Heart left ventricle (tissue), 16 donors: Measurements from ENCODE around the gene DR1. TPM values are rescaled to one million over a fixed set of nuclear protein-coding genes. Genes with fewer than 3 reads are reported as not detected.

ENCODE experiments used
- ATAC-seq, 4 donors: fragments of 200-7000 bp; cut with Tn5 transposase; one replicate each; pipeline ENCODE4 v1.9.1; 2020 to 2022; ENCODE audit warnings: moderate library complexity in 4 of 4, mild to moderate bottlenecking in 3 of 4, moderate number of reproducible peaks in 1 of 4
- DNase-seq, 5 donors: peaks; one replicate each; pipeline ENCODE4 v3.0.0-alpha.2; 2020
- H3K27ac ChIP-seq, 12 donors: fragments of 200-600 bp; sonication (generic) in 4 of 12; one replicate each; pipeline versions ENCODE4 v1.5.0 to v1.8.0; 2016 to 2022; ENCODE audit warnings: mild to moderate bottlenecking in 2 of 12
- H3K27me3 ChIP-seq, 9 donors: fragments of 200-600 bp; sonication (generic) in 2 of 9; one replicate each; pipeline versions ENCODE4 v1.5.1 to v1.8.0; 2016 to 2022; ENCODE audit warnings: mild to moderate bottlenecking in 3 of 9
- H3K36me3 ChIP-seq, 9 donors: fragments of 200-600 bp; sonication (generic) in 2 of 9; one replicate each; pipeline versions ENCODE4 v1.5.0 to v1.8.0; 2018 to 2022; ENCODE audit warnings: mild to moderate bottlenecking in 2 of 9
- H3K4me1 ChIP-seq, 12 donors: fragments of 200-600 bp; sonication (generic) in 4 of 12; one replicate each; pipeline versions ENCODE4 v1.5.0 to v1.8.0; 2016 to 2022; ENCODE audit warnings: mild to moderate bottlenecking in 3 of 12
- H3K4me3 ChIP-seq, 12 donors: fragments of 200-600 bp; sonication (generic) in 4 of 12; one replicate each; pipeline versions ENCODE4 v1.5.0 to v1.8.0; 2017 to 2022; ENCODE audit warnings: mild to moderate bottlenecking in 9 of 12, moderate library complexity in 4 of 12
- H3K9me3 ChIP-seq, 12 donors: fragments of 200-600 bp; sonication (generic) in 4 of 12; one replicate each; pipeline versions ENCODE4 v1.5.0 to v1.8.0; 2016 to 2022; ENCODE audit warnings: mild to moderate bottlenecking in 1 of 12
- CTCF ChIP-seq, 12 donors: fragments of 200-600 bp; sonication (generic) in 4 of 12; IDR thresholded peaks; one replicate each; pipeline versions ENCODE4 v1.5.0 to v1.8.0; 2018 to 2022; ENCODE audit warnings: antibody characterized with exemption in 12 of 12, mild to moderate bottlenecking in 5 of 12
- POLR2A ChIP-seq, 2 donors: fragments of 450-650 bp; IDR thresholded peaks; one replicate each; pipeline ENCODE4 v1.6.1; 2017; ENCODE audit warnings: antibody characterized with exemption in 2 of 2, mild to moderate bottlenecking in 2 of 2, moderate library complexity in 2 of 2
- WGBS, 4 donors: extraction: QIAGEN DNeasy Blood & Tissue Kit in 2 of 4; methylation state at CpG; one replicate each; pipeline versions ENCODE4 v1.1.5 to v1.1.7; 2013 to 2018; 5-methylcytosine and 5-hydroxymethylcytosine counted together
- intact Hi-C, 10 donors: fragments of 100-400 bp; cut with DNase I; formaldehyde crosslinking; loops; one replicate each; pipeline versions ENCODE4 v1.11.1 to v1.14.2; 2022
- polyA plus RNA-seq, 2 donors: library from polyadenylated mRNA; stranded (reverse); fragments of 200-250 nt; gene quantifications; one replicate each; pipeline ENCODE4 v1.2.3, GENCODE V29; 2013
- total RNA-seq, 9 donors: library from RNA; depleted of rRNA in 2 of 9; stranded (reverse); fragments of >200 nt in 2 of 9; fragmentation: NEBNext Ultra II Directional in 3 of 9; extraction: Animal tissue kit (Norgen Biotek cat#: 25700) in 3 of 9; gene quantifications; one replicate each; pipeline versions ENCODE4 v1.1.0 to v1.2.4, GENCODE V29; 2016 to 2023
- donor health status: ischemic (EF 13 %, LVEDD 7.1; RV severe dilation, severe dysfunction).
- donor health status: healthy with polysubstance abuse.
- donor health status: DM: no; HTN: yes; CAD: no.
- donor health status: DM: no; HTN: no; CAD: no.
- donor health status: ischemic (EF 25% LVEDD 6.9; RV normal size, moderate dysfunction).
- donor health status: ischemic (EF 25% LVEDD 5.7; RV mildly dilated, moderate dysfunction).
- donor health status: healthy.
- donor health status: DM: yes; HTN: yes; CAD: no.
- donor health status: ischemic (EF 35%, LVEDD 5.7; RV mildly dilated, moderate dysfunction).
- donor health status: nonischemic (EF 11% LVEDD 7.7; RV severe dilation, severe dysfunction).
- donor health status: DM: yes; HTN: yes; CAD: no.
- donor health status: PGD.
- donor health status: ischemic (EF 29% LVEDD 5.4; RV normal size, mild dysfunction).
- donor health status: nonischemic (EF 23%, LVEDD 6.1; RV moderate dilation, normal function).

The DR1 gene
- total and polyA plus RNA-seq, 11 donors, result 4.6 to 45.1 (median 33.4) TPM

DNA sequence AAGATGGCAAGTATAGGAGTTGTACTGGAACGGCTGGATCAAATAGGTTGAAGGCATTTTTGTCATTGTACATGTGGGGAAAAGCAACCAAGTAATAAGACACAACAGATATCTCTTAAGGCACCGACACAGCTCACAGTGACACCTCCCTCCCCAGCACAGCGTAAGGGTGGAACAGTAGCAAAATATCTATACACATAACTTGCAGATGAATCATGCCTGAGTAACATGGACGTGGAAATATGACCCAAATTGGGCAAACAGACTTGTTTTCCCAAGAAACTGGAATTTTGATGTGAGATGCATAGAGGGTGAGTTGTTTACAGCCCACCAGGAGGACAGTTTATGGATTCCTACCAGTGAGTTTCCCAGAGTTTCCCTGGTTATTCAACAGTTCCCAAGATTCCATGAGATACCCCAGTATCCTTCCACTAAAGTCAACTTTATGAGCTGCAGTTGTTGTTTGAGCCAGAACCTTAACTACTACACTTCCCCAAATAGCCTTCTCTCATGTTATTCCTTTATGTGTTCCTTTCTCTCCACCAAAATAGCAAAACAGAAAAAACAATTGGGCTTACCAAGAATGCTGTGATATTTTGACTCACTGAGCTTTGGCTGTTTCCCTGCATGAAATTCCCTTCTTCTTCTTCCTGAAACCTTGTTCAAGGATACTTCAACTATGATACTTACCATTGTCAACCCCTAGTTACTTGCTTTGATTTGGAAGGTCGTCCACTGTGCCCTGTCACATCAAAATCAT, 7.1 kb upstream of the DR1 start:
- no peak for DNase-seq
- no peaks in the 10 kb centered on the region for H3K27me3 ChIP-seq
- no peaks in the 10 kb centered on the region for H3K9me3 ChIP-seq
- WGBS, 4 donors, result 72 to 93% (median 81%) methylated on average over 4 to 5 of the region's 5 CpGs
- TF ChIP-seq POLR2A (IDR thresholded peaks at IDR 0.05), result no peak
- no peak for TF ChIP-seq CTCF (IDR thresholded peaks at IDR 0.05)
- ATAC-seq, result no peak
- intact Hi-C loops, result no loop called here
- peaks cover 0 to 7% (median 0%) of the 10 kb centered on the region in 12 donors for H3K4me1 ChIP-seq
- no peak overlapping the region for H3K27ac ChIP-seq
- H3K4me3 ChIP-seq, result no peak overlapping the region
- H3K36me3 ChIP-seq, result peaks cover 0 to 24% (median 7%) of the 10 kb centered on the region in 9 donors

GRCh38 chr1:93339171-93339697, 6.5 kb upstream of the DR1 start:
- peaks cover 0 to 24% (median 7%) of the 10 kb centered on the region in 9 donors for H3K36me3 ChIP-seq
- no peak overlapping the region for H3K4me3 ChIP-seq
- WGBS, 4 donors, result 33 to 50% (median 33%) methylated on average over 2 to 3 of the region's 3 CpGs
- peaks cover 0 to 9% (median 0%) of the 10 kb centered on the region in 12 donors for H3K4me1 ChIP-seq
- no peak for DNase-seq
- no peaks in the 10 kb centered on the region for H3K27me3 ChIP-seq
- TF ChIP-seq CTCF (IDR thresholded peaks at IDR 0.05) (no peak), POLR2A (IDR thresholded peaks at IDR 0.05) (no peak)
- no peak overlapping the region for H3K27ac ChIP-seq
- ATAC-seq, result no peak
- intact Hi-C loops, result no loop called here
- no peaks in the 10 kb centered on the region for H3K9me3 ChIP-seq

DNA sequence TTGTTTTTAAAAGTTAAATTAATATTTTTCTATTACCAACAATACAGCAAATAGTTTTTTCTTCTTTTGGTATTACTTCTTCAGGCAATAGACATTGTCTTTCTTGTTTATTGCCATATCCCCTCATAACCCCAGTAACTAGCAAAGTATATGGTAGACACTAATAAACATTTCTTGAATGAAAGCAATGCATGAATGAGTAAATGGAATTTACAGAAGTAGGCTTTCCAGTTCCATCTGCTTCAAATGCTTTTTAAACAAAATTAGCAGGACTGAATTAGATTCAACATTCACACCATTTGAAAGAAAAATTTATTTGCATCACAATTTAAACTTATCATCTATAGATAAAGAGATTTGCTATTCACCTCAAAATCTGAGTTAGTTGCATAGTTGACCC, 5.6 kb upstream of the DR1 start:
- no peaks in the 10 kb centered on the region for H3K27me3 ChIP-seq
- H3K4me3 ChIP-seq, result no peak overlapping the region
- no peak overlapping the region for H3K27ac ChIP-seq
- DNase-seq (no peak), ATAC-seq (no peak)
- TF ChIP-seq POLR2A (IDR thresholded peaks at IDR 0.05), result no peak
- TF ChIP-seq CTCF (IDR thresholded peaks at IDR 0.05), result no peak
- H3K4me1 ChIP-seq, result peaks cover 0 to 9% (median 0%) of the 10 kb centered on the region in 12 donors
- intact Hi-C loops, result loop anchor here in 3 of 10 donors (10.0 kb wide), 3 partner anchors 195 to 285 kb away; no protein-coding TSS in a partner anchor
- H3K36me3 ChIP-seq, result peaks cover 0 to 24% (median 7%) of the 10 kb centered on the region in 9 donors
- H3K9me3 ChIP-seq, result no peaks in the 10 kb centered on the region

DNA sequence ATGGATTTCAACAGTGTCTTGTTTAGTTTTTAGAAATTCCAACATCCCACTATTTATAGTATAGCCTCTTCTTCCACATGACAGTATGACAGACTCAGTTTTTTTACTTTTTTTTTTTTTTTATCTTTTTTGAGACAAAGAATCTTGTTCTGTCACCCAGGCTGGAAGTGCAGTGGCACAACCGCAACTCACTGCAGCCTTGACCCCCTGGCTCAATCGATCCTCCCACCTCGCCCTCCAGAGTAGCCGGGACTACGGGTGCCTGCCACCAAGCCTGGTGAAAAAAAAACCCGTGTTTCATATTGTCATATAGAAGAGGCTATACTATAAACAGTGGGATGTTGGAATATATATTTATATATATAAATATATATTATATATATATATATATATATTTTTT, 1.2 kb upstream of the DR1 start:
- TF ChIP-seq POLR2A (IDR thresholded peaks at IDR 0.05) (no peak), CTCF (IDR thresholded peaks at IDR 0.05) (no peak)
- Histone ChIP-seq H3K27ac (no peak overlapping the region), H3K36me3 (peaks cover 0 to under 1% (median 0%) of the 10 kb centered on the region in 9 donors), H3K27me3 (no peaks in the 10 kb centered on the region), H3K4me1 (peaks cover 0 to 27% (median 15%) of the 10 kb centered on the region in 12 donors), H3K4me3 (peak overlapping the region in 2 of 12 donors; percentile 91 to 93), H3K9me3 (no peaks in the 10 kb centered on the region)
- DNase-seq (no peak), ATAC-seq (no peak)
- intact Hi-C loops, result loop anchor here in 3 of 10 donors (2.0 to 10.0 kb wide), 4 partner anchors 190 to 502 kb away; no protein-coding TSS in a partner anchor
- 89 to 97% (median 92%) methylated on average over 6 of the region's 6 CpGs for WGBS, 4 donors
